HG03280 (cell line): ENCODE measurements around the gene TCP11L2.
A peak's percentile ranks its signal among the peaks of the same experiment; 100 is the strongest.

Experiments used
- ATAC-seq: cut with Tn5 transposase; IDR thresholded peaks from one replicate; pipeline ENCODE4 v1.9.1; 2021; ENCODE audit warnings: mild to moderate bottlenecking, moderate library complexity; ENCODE audit not compliant: unreplicated experiment

The TCP11L2 gene

DNA sequence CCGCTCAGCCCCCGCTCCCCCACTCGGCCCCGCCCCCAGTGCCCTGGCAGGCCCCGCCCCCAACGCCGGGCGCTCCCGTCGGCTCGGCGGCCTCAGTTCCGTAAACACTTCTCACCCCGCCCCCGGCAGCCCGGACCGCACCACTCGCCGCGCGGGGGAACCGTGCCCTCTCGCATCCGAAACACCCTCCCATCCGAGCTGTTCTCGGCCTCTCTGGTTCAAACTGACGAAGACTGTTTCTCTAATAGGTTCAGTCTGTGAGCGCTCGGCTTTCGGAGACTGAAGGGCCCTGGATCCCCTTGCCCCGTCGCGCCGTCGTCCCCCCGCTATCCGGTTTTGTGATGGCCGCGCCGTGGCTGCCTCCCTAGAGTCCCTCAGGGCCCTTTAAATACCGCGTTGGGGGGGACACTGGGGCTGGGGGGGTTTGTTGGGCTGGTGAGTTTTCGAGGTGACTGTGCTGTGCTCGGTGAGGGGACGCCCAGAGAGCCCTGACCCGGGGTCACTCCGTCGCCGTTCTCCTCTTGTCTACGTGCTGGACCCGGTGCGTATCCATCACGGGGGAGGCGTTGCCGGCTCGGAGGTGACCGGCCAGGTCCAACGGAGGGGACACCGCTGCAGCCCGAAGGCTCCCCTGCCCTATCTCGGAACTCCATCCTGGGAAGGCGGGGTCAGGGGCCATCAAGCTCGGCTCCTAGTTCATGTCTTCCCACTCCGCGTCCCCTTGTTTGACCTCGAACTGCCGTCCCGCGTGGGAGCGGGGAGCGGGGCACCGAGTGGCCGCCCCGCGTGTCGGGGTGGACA lies at the start of gene TCP11L2:
TSS of gene TCP11L2 (plus strand) at position 333 of the 801 bp plus-strand sequence. CDS start 8,343 bp downstream, outside the sequence.
- peak; percentile 81 for ATAC-seq

DNA sequence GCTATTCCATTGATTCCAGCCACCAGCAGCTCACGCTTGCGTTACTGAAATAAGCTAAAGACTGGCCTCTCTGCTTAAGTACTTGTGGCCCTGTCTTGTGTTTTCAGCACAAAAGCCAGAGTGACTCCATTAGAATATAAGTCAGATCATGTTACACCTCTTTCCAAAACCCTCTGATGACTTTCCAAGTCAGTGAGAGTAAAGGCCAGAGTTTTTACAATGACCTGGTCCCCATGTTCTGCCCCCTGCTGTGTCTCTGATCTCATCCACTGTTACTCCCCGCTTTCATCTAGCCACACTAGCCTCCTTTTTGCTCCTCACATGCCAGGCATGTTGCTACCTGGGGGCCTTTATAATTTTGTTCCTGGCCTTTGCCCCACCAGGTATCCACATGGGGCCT lies 47.8 kb upstream of the TCP11L2 start:
- ATAC-seq: no peak

DNA sequence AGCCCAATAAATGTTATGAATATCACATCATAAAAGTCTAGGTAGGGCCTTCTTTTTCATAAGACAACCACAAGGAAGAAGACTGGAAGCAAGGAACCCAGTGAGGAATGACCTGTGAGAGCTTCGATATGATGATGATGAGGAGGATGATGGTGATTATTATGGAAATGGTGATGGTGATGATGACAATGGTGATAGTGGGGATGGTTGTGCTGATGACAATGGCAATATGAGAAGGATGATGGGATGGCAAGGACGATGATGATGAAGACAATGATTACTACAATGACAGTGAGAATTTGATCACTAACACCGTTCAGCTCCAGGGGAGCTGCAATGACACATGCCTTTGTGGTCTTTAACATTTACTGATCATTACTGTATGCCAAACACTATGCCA lies 47.0 kb upstream of the TCP11L2 start:
- no peak for ATAC-seq

- ATAC-seq: no peak
Measured at GRCh38 chr12:106255952-106256351, 46.6 kb upstream of the TCP11L2 start.

DNA sequence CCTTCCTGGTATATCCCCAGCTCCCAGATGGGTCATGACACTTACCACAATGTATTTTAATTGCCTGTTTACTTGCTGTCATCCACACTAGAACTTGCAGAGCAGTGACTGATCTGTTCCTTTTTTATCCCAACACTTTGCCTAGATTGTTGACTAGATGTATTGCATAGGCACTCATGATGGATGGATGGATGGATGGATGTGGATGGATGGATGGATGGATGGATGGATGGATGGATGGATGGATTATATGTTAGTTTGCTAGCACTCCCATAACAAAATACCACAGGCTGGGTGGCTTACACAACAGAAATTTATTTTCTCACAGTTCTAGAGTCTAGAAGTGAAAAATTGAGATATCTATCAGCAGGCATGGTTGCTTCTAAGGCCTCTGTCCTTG lies 46.0 kb upstream of the TCP11L2 start:
- ATAC-seq: no peak

- ATAC-seq: no peak
Measured at GRCh38 chr12:106258226-106258625, 44.3 kb upstream of the TCP11L2 start.

DNA sequence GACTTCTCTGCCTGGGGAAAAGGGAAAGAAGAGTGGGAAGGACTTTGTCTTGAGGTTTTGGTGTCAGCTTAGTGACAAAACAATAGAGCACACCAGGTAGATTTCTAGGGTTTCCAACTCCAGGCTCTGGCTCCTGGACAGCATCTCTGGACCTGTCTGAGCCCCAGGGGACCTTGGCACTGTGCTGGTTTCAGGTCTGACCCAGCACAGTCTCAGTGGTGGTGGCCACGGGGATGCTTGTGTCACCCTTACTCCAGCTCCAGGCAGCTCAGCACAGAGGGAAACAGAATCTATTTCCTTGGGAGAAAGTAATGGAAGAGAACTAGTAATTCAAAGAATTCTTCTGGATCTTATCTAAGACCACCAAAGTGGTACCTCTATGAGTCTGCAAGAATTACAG lies 43.6 kb upstream of the TCP11L2 start:
- ATAC-seq: no peak

DNA sequence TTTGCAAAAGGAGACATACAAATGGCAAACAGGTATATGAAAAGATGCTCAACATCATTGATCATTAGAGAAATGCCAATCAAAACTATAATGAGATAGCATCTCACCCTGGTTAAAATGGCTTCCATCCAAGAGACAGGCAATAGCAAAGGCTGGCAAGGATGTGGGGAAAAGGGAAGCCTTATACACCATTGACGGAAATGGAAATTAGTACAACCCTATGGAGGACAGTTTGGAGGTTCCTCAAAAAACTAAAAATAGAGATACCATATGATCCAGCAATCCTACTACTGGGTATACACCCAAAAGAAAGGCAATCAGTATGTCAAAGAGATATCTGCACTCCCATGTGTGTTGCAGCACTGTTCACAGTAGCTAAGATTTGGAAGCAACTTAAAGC lies 37.4 kb upstream of the TCP11L2 start:
- ATAC-seq: no peak

GRCh38 chr12:106267535-106267934 lies 35.0 kb upstream of the TCP11L2 start:
- ATAC-seq: no peak

- ATAC-seq: no peak
Measured at GRCh38 chr12:106269150-106269771, 33.3 kb upstream of the TCP11L2 start.

DNA sequence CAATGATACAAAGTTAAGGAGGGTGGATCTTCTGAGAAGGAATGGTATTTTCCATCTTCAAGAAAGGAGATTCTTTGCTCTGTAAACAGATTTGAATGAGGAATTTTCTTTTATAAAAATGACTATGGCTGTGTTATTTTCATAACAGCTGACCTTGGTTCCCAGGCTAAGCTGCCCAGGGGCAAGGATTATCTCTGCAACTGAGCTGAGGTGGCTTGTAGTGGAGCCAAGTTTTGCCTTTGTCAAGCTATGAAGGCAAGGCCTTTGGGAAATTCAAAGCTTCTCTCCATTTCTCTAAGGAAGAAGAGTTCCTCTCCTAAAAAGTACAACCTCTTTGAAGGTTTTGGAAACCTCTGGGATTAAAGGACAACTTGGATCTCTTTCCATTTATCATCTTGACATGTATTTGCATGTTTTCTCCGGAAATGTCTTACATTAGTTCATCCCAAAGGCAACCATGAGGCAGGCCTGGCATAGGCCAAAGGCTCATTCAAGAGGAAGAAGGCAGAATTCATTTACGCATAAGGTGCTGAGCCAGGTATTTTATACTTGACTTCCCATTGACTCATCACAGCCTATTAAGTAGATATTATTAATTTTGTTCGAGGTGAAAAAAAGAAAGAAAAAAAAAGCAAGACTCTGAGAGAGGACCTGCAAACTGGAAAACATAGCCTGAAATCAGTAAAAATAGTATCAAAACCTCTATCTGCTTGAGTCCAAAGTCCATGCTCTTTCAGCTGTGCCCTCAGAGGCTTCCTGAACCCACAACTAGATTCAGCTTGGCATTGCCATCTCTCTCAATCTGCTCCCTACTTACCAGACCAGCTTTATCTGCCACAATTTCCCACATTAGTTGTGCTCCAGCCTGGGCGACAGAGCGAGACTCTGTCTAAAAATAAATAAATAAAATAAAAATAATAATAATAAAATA lies 30.7 kb upstream of the TCP11L2 start:
- ATAC-seq: no peak

- no peak for ATAC-seq
Measured at GRCh38 chr12:106273491-106273890, 29.0 kb upstream of the TCP11L2 start.

- ATAC-seq: no peak
Measured at GRCh38 chr12:106274012-106274411, 28.5 kb upstream of the TCP11L2 start.

GRCh38 chr12:106274575-106275121 lies 27.9 kb upstream of the TCP11L2 start:
- no peak for ATAC-seq

DNA sequence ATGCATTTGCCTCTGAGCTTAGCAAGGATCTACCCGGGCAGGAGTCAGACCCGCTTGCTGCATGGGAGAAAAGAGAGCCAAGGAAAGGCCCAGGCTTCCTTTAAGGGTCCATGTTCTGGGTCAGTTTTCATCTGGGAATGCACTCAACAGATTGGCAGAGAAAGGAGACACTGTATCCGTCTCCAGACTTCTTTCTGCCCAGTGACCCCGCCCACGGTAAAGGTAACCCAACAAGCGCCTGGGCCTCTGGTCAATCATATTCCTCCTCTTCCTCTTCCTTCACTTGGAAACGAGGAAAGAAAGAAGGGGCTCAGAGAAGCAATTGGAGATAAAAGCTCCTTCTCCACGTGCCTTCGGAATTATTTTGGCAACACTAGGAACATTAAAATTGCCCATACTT lies 27.1 kb upstream of the TCP11L2 start:
- no peak for ATAC-seq

DNA sequence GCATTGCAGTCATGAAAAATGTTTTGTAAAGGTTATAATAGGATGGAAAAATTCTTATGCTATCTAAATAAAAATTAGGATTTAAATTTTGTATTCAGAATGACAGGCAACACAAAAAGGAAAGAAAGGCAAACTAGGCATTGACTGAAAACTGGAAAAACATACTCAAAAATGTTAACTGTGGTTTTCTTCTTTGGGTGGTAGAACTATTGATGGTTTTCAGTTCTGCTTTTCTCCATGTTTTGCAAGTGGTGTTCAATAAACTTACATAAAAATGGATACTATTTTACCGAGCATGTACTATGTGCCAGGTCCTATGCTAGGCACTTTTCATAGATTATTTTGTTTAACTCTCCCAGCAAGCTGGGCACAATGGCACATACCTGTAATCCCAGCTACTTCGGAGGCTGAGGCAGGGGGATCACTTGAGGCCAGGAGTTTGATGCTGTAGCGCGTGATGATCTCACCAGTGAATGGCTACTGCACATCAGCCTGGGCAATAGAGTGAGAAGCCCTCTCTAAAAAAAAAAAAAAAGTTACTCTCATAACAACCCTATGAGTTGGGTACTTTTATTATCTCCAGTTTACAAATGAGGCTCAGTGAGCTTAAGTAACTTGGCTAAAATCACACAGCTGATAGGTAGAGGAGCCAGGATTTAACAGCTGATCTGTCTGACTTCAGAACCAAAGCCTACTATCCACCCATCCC lies 26.3 kb upstream of the TCP11L2 start:
- peak; percentile 72 for ATAC-seq

DNA sequence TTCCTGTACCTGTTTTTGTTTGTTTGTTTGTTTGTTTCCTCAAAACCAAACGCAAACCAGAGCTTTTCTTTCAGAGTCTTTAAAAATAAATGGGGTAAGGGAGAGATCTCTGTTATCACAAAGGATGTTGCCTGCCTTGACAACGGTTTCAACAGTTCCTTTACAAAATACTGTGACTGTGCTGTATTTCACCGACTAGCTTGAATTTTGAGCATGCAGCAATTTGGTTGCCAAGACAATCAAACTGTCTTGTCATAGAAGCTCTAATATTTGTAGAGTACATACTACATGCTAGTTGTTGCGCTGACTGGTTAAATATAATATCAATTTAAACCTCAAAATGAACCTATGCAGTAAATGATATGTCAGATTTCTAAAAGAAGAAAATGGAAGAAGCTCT lies 22.4 kb upstream of the TCP11L2 start:
- ATAC-seq: no peak

- ATAC-seq: no peak
Measured at GRCh38 chr12:106281056-106281782, 21.3 kb upstream of the TCP11L2 start.

GRCh38 chr12:106281804-106282203 lies 20.7 kb upstream of the TCP11L2 start:
- ATAC-seq: no peak
